ENCODE data around the gene NDUFAF7. TPM values are rescaled to one million over a fixed set of nuclear protein-coding genes. Genes with fewer than 3 reads are reported as not detected.

The NDUFAF7 gene
- total and polyA plus RNA-seq, 9 of the 15 experiments (the other 6 are each of a cell fraction or from before 2014, with no cell fraction given): 14.9 to 41.6 (median 23.9) TPM

DNA sequence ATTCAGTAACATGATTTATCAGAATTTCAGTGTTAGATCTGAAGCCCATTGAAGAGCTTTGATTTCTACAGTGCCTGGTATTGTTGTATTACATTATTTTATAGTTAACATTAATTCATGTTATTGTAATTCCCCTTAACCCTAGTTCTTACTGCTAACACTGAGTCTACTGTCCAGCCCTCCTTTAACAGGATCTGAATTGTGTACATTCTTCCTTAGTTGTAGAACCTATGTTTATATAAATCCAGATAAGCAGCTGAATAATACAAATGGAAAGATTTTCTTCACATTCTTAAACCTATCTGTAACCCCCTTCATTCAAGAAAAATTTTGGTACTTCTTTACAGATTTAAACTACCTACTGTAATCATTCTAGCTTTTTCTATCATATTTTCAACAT is 14.7 kb downstream of the NDUFAF7 start (continued):
- TF ChIP-seq, protein P1, sequence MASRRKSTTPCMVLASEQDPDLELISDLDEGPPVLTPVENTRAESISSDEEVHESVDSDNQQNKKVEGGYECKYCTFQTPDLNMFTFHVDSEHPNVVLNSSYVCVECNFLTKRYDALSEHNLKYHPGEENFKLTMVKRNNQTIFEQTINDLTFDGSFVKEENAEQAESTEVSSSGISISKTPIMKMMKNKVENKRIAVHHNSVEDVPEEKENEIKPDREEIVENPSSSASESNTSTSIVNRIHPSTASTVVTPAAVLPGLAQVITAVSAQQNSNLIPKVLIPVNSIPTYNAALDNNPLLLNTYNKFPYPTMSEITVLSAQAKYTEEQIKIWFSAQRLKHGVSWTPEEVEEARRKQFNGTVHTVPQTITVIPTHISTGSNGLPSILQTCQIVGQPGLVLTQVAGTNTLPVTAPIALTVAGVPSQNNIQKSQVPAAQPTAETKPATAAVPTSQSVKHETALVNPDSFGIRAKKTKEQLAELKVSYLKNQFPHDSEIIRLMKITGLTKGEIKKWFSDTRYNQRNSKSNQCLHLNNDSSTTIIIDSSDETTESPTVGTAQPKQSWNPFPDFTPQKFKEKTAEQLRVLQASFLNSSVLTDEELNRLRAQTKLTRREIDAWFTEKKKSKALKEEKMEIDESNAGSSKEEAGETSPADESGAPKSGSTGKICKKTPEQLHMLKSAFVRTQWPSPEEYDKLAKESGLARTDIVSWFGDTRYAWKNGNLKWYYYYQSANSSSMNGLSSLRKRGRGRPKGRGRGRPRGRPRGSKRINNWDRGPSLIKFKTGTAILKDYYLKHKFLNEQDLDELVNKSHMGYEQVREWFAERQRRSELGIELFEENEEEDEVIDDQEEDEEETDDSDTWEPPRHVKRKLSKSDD (conservative IDR thresholded peaks at IDR 0.05; ENCODE audit: low read length): no peak
- TF ChIP-seq CCNT2 (IDR thresholded peaks at IDR 0.05; ENCODE audit: borderline replicate concordance, extremely low read depth, insufficient read length, low read depth, low read length) (no peak), ZNF212 (CRISPR knock-in tag; IDR thresholded peaks at IDR 0.05) (no peak), BRCA1 (IDR thresholded peaks at IDR 0.05) (no peak), BRCA1 (CRISPR knock-in tag; IDR thresholded peaks at IDR 0.05) (no peak), NELFE (IDR thresholded peaks at IDR 0.05; ENCODE audit: insufficient read depth, insufficient read length) (no peak), ZKSCAN3 (CRISPR knock-in tag; IDR thresholded peaks at IDR 0.05) (no peak)
- TF ChIP-seq, protein P2, sequence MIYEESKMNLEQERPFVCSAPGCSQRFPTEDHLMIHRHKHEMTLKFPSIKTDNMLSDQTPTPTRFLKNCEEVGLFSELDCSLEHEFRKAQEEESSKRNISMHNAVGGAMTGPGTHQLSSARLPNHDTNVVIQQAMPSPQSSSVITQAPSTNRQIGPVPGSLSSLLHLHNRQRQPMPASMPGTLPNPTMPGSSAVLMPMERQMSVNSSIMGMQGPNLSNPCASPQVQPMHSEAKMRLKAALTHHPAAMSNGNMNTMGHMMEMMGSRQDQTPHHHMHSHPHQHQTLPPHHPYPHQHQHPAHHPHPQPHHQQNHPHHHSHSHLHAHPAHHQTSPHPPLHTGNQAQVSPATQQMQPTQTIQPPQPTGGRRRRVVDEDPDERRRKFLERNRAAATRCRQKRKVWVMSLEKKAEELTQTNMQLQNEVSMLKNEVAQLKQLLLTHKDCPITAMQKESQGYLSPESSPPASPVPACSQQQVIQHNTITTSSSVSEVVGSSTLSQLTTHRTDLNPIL (CRISPR knock-in tag; IDR thresholded peaks at IDR 0.05): no peak
- TF ChIP-seq, protein P3, sequence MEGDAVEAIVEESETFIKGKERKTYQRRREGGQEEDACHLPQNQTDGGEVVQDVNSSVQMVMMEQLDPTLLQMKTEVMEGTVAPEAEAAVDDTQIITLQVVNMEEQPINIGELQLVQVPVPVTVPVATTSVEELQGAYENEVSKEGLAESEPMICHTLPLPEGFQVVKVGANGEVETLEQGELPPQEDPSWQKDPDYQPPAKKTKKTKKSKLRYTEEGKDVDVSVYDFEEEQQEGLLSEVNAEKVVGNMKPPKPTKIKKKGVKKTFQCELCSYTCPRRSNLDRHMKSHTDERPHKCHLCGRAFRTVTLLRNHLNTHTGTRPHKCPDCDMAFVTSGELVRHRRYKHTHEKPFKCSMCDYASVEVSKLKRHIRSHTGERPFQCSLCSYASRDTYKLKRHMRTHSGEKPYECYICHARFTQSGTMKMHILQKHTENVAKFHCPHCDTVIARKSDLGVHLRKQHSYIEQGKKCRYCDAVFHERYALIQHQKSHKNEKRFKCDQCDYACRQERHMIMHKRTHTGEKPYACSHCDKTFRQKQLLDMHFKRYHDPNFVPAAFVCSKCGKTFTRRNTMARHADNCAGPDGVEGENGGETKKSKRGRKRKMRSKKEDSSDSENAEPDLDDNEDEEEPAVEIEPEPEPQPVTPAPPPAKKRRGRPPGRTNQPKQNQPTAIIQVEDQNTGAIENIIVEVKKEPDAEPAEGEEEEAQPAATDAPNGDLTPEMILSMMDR (IDR thresholded peaks at IDR 0.05 in 2 of 3, conservative IDR thresholded peaks at IDR 0.05 in 1 of 3; ENCODE audit: insufficient read depth in 2 of 3, low read depth in 1 of 3, low read length in 3 of 3): no peak

Data from K562 (cell line).